Peyer's patch (tissue), 4 donors: Measurements from ENCODE around the gene DOCK1. TPM values are rescaled to one million over a fixed set of nuclear protein-coding genes. Genes with fewer than 3 reads are reported as not detected.

Source experiments
- DNase-seq, 3 donors: peaks; one replicate each; pipeline ENCODE4 v3.0.0-alpha.2; 2017 to 2019
- H3K27ac ChIP-seq, 4 donors: fragments of 200-600 bp; sonication (generic); one replicate each; pipeline ENCODE4 v1.5.1; 2016 to 2019
- H3K27me3 ChIP-seq, 2 donors: fragments of 200-600 bp; sonication (generic); one replicate each; pipeline ENCODE4 v1.5.1; 2019
- H3K36me3 ChIP-seq, 3 donors: fragments of 200-600 bp; sonication (generic); one replicate each; pipeline ENCODE4 v1.5.1; 2016 to 2019
- H3K4me1 ChIP-seq, 4 donors: fragments of 200-600 bp; sonication (generic); one replicate each; pipeline ENCODE4 v1.5.1; 2016 to 2019
- H3K4me3 ChIP-seq, 4 donors: fragments of 200-600 bp; sonication (generic); 1 replicate in 3 of 4; 2 replicates in 1 of 4; pipeline ENCODE4 v1.5.1; 2016 to 2019; ENCODE audit warnings: mild to moderate bottlenecking in 1 of 4
- H3K9me3 ChIP-seq, 4 donors: fragments of 200-600 bp; sonication (generic); one replicate each; pipeline ENCODE4 v1.5.1; 2016 to 2019; ENCODE audit warnings: mild to moderate bottlenecking in 1 of 4
- POLR2A ChIP-seq, 2 donors: fragments of 450-650 bp; IDR thresholded peaks; one replicate each; pipeline ENCODE4 v1.5.1; 2017; ENCODE audit warnings: antibody characterized with exemption in 2 of 2, mild to moderate bottlenecking in 2 of 2, moderate library complexity in 2 of 2
- total RNA-seq, 4 donors: library from RNA; depleted of rRNA; stranded (reverse); fragments of >200 nt; gene quantifications; one replicate each; pipeline ENCODE4 v1.1.0, GENCODE V29; 2016
- TF ChIP-seq, protein P1 (sequence below), 6 experiments: fragments of 450-650 bp in 4 of 6; fragments of 200-600 bp in 2 of 6; sonication (generic) in 1 of 6; IDR thresholded peaks; one replicate each; pipeline ENCODE4 v1.5.1; 2017 to 2019; ENCODE audit warnings: antibody characterized with exemption in 6 of 6, mild to moderate bottlenecking in 3 of 6, moderate library complexity in 1 of 6

The DOCK1 gene
- total RNA-seq, 4 donors from 2014 or later, result 42.0 to 117 (median 92.2) TPM

DNA sequence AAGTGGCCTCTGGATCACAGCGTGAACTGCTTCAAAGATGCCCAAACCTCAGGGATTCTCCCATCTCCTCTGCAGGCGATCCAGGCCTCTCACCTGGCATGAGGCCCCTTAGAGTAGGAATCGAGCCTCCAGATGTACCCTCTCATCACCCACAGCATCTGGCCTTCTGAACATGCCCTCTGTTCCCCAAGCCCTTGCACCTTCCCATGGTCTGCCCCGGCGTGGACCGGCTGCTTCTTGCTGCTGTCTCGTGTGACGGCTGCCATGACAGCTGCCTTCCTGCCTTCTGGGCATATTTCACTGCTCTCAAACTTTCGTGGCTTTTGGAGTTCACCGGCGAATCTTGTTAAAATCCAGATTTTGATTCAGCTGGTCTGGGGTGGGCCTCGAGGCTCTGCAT lies 486.6 kb downstream of the DOCK1 start:
- DNase-seq, result no peak
- TF ChIP-seq POLR2A (IDR thresholded peaks at IDR 0.05), result no peak
- TF ChIP-seq, protein P1, sequence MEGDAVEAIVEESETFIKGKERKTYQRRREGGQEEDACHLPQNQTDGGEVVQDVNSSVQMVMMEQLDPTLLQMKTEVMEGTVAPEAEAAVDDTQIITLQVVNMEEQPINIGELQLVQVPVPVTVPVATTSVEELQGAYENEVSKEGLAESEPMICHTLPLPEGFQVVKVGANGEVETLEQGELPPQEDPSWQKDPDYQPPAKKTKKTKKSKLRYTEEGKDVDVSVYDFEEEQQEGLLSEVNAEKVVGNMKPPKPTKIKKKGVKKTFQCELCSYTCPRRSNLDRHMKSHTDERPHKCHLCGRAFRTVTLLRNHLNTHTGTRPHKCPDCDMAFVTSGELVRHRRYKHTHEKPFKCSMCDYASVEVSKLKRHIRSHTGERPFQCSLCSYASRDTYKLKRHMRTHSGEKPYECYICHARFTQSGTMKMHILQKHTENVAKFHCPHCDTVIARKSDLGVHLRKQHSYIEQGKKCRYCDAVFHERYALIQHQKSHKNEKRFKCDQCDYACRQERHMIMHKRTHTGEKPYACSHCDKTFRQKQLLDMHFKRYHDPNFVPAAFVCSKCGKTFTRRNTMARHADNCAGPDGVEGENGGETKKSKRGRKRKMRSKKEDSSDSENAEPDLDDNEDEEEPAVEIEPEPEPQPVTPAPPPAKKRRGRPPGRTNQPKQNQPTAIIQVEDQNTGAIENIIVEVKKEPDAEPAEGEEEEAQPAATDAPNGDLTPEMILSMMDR (IDR thresholded peaks at IDR 0.05), result no peak
- Histone ChIP-seq H3K36me3 (no peaks in the 10 kb centered on the region), H3K9me3 (no peaks in the 10 kb centered on the region), H3K4me3 (no peak overlapping the region), H3K4me1 (no peaks in the 10 kb centered on the region), H3K27ac (peak overlapping the region in 2 of 4 donors; percentile 25 to 58), H3K27me3 (no peaks in the 10 kb centered on the region)

DNA sequence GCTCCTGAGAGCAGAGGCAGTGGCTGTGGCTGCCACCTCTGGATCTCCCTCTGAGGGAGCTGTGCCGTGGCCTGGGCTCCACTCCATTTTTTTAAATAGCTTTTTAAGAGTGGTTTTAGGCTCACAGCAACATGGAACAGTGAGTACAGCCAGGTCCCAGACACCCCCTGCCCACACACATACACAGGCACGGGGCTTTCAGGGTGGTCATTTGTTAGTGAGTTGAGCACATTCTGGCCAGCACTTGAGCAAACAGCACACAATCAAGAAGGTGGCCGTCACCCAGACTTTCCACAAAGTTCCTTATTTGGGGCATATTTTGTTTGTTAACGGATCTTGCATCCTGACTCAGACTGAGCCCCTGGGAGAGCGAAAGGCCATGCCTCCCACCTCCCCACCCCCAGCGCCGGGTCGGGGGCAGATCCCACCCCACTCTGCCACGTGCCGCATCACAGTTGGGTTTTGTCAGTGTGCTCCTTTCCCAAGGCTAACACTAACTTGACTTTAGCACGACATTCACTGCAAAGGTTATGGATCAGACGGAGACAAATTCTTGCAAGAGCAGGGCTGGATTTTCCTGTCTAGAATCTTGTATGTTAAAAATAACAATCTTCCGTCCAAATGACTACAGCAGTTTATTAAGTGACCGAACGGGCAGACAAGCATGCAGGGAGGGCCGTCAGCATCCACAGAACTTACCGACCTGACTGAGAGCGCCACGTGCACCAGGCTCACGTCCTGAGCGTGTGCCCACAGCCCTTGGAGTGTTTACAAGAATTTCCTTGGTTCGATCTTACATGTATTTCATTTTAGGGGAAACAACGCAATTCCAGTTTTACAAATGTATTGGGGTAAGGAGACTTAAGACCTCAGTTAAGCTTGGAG lies 487.4 kb downstream of the DOCK1 start:
- TF ChIP-seq, protein P1 (IDR thresholded peaks at IDR 0.05), result no peak
- no peak for TF ChIP-seq POLR2A (IDR thresholded peaks at IDR 0.05)
- Histone ChIP-seq H3K36me3 (no peaks in the 10 kb centered on the region), H3K9me3 (no peaks in the 10 kb centered on the region), H3K27ac (peak overlapping the region in 2 of 4 donors; percentile 25 to 63), H3K27me3 (no peaks in the 10 kb centered on the region), H3K4me1 (no peaks in the 10 kb centered on the region), H3K4me3 (no peak overlapping the region)
- DNase-seq, result no peak

- Histone ChIP-seq H3K4me1 (no peaks in the 10 kb centered on the region), H3K4me3 (no peak overlapping the region), H3K36me3 (peaks cover 0 to 7% (median 0%) of the 10 kb centered on the region in 3 donors), H3K27me3 (no peaks in the 10 kb centered on the region), H3K9me3 (no peaks in the 10 kb centered on the region), H3K27ac (no peak overlapping the region)
- TF ChIP-seq, protein P1 (IDR thresholded peaks at IDR 0.05), result no peak
- no peak for TF ChIP-seq POLR2A (IDR thresholded peaks at IDR 0.05)
- no peak for DNase-seq
Measured at GRCh38 chr10:127398140-127398970, 493.1 kb downstream of the DOCK1 start.

DNA sequence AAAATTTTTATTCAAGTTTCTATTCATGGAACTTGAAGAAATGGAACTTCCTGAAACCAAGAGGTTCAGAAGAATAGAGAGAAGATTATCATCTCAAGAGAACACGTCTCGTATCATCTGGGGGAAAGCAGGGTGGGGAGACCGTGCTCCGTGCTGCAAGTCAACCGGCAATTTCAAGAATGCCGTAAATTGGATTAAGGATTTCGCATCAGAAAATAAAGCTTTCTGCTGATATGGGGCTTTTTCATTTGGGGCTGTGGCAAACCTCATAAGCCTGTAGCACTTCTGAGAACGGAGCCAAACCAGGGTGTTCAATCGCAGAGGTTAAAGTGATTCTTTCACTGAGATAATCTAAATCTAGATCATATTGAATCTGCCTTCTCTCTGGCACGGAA lies 493.7 kb downstream of the DOCK1 start:
- TF ChIP-seq, protein P1 (IDR thresholded peaks at IDR 0.05), result no peak
- no peak for TF ChIP-seq POLR2A (IDR thresholded peaks at IDR 0.05)
- Histone ChIP-seq H3K9me3 (no peaks in the 10 kb centered on the region), H3K27me3 (no peaks in the 10 kb centered on the region), H3K4me3 (no peak overlapping the region), H3K27ac (no peak overlapping the region), H3K36me3 (peaks cover 0 to 9% (median 0%) of the 10 kb centered on the region in 3 donors), H3K4me1 (no peaks in the 10 kb centered on the region)
- DNase-seq, result no peak

DNA sequence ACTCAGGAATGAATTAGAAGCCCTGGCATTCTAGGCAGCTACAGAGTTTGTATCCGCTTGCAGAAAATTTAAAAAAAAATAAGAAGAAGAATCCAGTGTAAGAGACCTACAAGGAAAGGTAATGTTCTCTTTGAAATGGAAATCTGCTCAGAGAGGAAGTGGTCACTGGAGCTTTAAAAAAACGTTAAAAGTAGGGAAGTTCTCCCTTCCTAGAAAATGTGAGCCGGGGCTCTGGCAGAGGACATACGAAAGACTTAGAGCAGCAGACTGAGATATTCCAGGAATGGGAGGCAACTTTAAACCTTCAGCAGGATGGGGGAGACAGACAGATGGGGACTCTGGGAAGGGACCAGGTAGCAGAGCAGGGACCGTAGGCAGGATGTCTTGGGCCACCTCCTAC lies 494.4 kb downstream of the DOCK1 start:
- DNase-seq, result no peak
- Histone ChIP-seq H3K4me1 (no peaks in the 10 kb centered on the region), H3K4me3 (no peak overlapping the region), H3K36me3 (peaks cover 0 to 14% (median 0%) of the 10 kb centered on the region in 3 donors), H3K27me3 (no peaks in the 10 kb centered on the region), H3K27ac (no peak overlapping the region), H3K9me3 (no peaks in the 10 kb centered on the region)
- no peak for TF ChIP-seq POLR2A (IDR thresholded peaks at IDR 0.05)
- TF ChIP-seq, protein P1 (IDR thresholded peaks at IDR 0.05), result no peak
